Astrocyte of the cerebellum (primary cell): ENCODE data around the gene ADAT2.

Experiments used
- DNase-seq: peaks from one replicate; pipeline ENCODE4 v3.0.0-alpha.2; 2011; ENCODE audit warnings: low read depth
- H3K4me3 ChIP-seq: 2 replicates; pipeline ENCODE4 v1.5.1; 2011; ENCODE audit warnings: mild to moderate bottlenecking, low read depth, low read length, moderate library complexity
- CTCF ChIP-seq: IDR thresholded peaks from 2 replicates; pipeline ENCODE4 v1.5.1; 2012; ENCODE audit warnings: low read length, low read depth, moderate library complexity, mild to moderate bottlenecking; ENCODE audit errors: missing control alignments
- in situ Hi-C: cut with HindIII; loops from 2 replicates; pipeline ENCODE4 v1.10.0; 2017; ENCODE audit warnings: low sequenced_read_pairs

Gene ADAT2

DNA sequence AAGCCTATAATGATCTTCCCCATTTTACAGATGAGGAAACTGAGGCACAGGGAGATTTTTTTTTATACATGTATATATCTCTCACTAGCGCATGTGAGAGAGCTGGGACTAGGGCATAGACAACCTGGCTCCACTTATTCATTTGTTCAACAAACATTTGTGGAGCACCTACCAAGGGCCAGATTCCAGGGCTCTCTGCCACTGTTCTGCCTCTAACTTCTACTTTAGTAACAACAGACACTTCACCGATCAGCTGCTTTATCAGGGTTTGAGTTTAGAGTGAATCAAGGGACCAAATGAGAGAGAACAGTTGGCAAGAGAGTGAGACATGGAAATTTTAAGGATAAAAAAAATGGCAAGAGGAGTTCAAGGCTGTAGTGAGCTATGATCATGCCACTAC, 7.4 kb downstream of the ADAT2 start:
- no peak for TF ChIP-seq CTCF
- no peak for DNase-seq
- in situ Hi-C loops: no loop called here
- no peak overlapping the region for H3K4me3 ChIP-seq

DNA sequence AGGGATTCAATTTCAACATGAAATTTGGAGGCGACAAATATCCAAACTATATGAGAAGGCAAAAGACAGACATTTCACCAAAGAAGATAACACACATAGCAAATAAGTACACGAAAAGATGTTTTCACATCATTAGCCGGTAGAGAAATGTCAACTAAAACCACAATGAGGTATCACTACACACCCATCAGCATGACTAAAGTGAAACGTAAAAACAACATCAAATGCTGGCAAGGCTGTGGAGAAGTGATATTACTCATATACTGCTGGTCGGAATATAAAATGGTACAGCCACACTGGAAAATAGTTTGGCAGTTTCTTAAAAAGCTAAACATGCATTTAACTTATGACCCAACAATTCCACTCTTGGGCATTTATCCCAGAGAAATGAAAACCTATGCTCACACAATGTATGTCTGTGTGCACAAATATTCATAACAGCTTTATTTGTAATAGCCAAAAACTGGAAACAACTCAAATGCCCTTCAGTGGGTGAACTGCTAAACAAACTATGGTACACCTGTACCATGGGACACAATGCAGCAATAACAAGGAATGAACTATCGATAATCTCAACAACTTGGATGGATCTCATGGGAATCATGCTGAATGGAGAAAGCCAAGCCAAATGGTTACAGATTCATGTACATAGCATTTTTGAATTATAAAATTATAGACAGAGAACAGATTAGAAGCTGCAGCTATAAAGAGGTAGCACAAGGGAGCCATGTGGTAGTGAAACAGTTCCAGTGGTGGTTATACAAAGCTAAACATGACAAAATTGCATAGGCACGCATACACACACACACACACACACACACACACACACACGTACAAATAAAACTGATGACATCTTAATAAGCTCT, 8.6 kb downstream of the ADAT2 start:
- TF ChIP-seq CTCF: no peak
- in situ Hi-C loops: no loop called here
- DNase-seq: peak; percentile 44
- no peak overlapping the region for H3K4me3 ChIP-seq

GRCh38 chr6:143441010-143441409, 9.5 kb downstream of the ADAT2 start:
- no peak overlapping the region for H3K4me3 ChIP-seq
- no peak for DNase-seq
- in situ Hi-C loops: no loop called here
- TF ChIP-seq CTCF: no peak

- H3K4me3 ChIP-seq: no peak overlapping the region
- in situ Hi-C loops: no loop called here
- no peak for TF ChIP-seq CTCF
- DNase-seq: no peak
These were observed 17.9 kb downstream of the ADAT2 start for GRCh38 chr6:143432588-143432987.

DNA sequence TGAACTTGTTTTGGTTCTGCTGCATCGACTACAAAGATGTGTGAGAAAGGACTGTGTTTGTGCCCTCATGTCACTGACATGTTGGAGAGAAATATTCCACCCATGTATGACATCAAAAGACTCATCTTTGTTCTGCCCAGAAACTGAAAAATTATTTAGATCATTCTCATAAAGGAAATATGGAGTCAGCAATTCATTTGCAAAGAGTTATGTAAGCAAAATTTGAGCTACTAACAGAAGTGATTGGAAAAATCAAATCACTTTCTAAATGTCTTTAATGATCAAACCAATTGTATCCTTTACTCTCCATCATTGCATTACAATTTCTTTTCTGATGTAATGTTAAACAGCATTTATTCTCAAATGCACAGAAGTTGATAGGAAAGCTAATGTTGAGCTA, 19.3 kb downstream of the ADAT2 start:
- in situ Hi-C loops: no loop called here
- no peak overlapping the region for H3K4me3 ChIP-seq
- DNase-seq: no peak
- no peak for TF ChIP-seq CTCF

- no peak overlapping the region for H3K4me3 ChIP-seq
- in situ Hi-C loops: no loop called here
- TF ChIP-seq CTCF: no peak
- no peak for DNase-seq
These were observed 20.5 kb downstream of the ADAT2 start for GRCh38 chr6:143429970-143430369.
